CD4-positive, alpha-beta T cell treated with Interleukin-17A for 4 hours (primary cell): ENCODE measurements around the gene YEATS2.
"Not testable (repeated sequence)": the region's sequence is repeated elsewhere in the genome, so short reads cannot be mapped to it uniquely, and the experiment has no call there.

ENCODE experiments used
- DNase-seq: peaks from one replicate; pipeline ENCODE4 v3.0.0-alpha.2; 2020; ENCODE audit warnings: mixed read lengths

YEATS2 gene

GRCh38 chr3:183697610-183698317 lies at the start of gene YEATS2:
Gene YEATS2 (plus strand): TSS chr3:183697797. CDS start chr3:183715163, 17,366 bp downstream.
- DNase-seq: peak; percentile 76

- no peak for DNase-seq
These were observed 47.0 kb upstream of the YEATS2 start for GRCh38 chr3:183650554-183650953.

GRCh38 chr3:183653209-183654064 lies 44.2 kb upstream of the YEATS2 start:
- DNase-seq: no peak

- DNase-seq: no peak
These were observed 42.9 kb upstream of the YEATS2 start for GRCh38 chr3:183654727-183655126.

GRCh38 chr3:183662099-183662498 lies 35.5 kb upstream of the YEATS2 start:
- DNase-seq: no peak

GRCh38 chr3:183664913-183665381 lies 32.6 kb upstream of the YEATS2 start:
- no peak for DNase-seq

- DNase-seq: no peak
These were observed 17.5 kb upstream of the YEATS2 start for GRCh38 chr3:183680061-183680460.

GRCh38 chr3:183687705-183688104 lies 9.9 kb upstream of the YEATS2 start:
- no peak for DNase-seq

GRCh38 chr3:183688874-183689273 lies 8.7 kb upstream of the YEATS2 start:
- DNase-seq: no peak

- DNase-seq: not testable (repeated sequence)
These were observed 8.0 kb upstream of the YEATS2 start for GRCh38 chr3:183689621-183690020.

- no peak for DNase-seq
These were observed 7.1 kb upstream of the YEATS2 start for GRCh38 chr3:183690402-183690995.

- DNase-seq: no peak
These were observed 5.2 kb upstream of the YEATS2 start for GRCh38 chr3:183692436-183692835.

- DNase-seq: no peak
These were observed 1.8 kb upstream of the YEATS2 start for GRCh38 chr3:183695569-183696364.

GRCh38 chr3:183697123-183697609 lies 431 bp upstream of the YEATS2 start:
- no peak for DNase-seq

GRCh38 chr3:183698318-183698751 lies 738 bp downstream of the YEATS2 start:
- DNase-seq: peak; percentile 28

- DNase-seq: peak; percentile 10
These were observed 1.2 kb downstream of the YEATS2 start for GRCh38 chr3:183698756-183699155.

GRCh38 chr3:183699238-183699947 lies 1.8 kb downstream of the YEATS2 start:
- no peak for DNase-seq

- DNase-seq: no peak
These were observed 4.1 kb downstream of the YEATS2 start for GRCh38 chr3:183701744-183702143.

- DNase-seq: not testable (repeated sequence)
These were observed 6.3 kb downstream of the YEATS2 start for GRCh38 chr3:183703892-183704291.

- DNase-seq: no peak
These were observed 12.6 kb downstream of the YEATS2 start for GRCh38 chr3:183710231-183710630.

- DNase-seq: no peak
These were observed 13.9 kb downstream of the YEATS2 start for GRCh38 chr3:183711516-183711915.

GRCh38 chr3:183714622-183715021 lies 17.0 kb downstream of the YEATS2 start:
- DNase-seq: no peak
